Left lung (tissue), 10 donors: ENCODE data around the gene RAD9A. TPM values are rescaled to one million over a fixed set of nuclear protein-coding genes. Genes with fewer than 3 reads are reported as not detected.

ENCODE experiments used
- ATAC-seq: fragments of 200-7000 bp; cut with Tn5 transposase; one replicate; pipeline ENCODE4 v1.9.1; 2020; ENCODE audit warnings: moderate library complexity
- DNase-seq, 4 donors: peaks; one replicate each; pipeline ENCODE4 v3.0.0-alpha.2; 2013 to 2020
- H3K27ac ChIP-seq, 2 donors: fragments of 200-600 bp; sonication (generic) in 1 of 2; one replicate each; pipeline versions ENCODE4 v1.5.0 to v1.8.0; 2020 to 2021
- H3K27me3 ChIP-seq, 2 donors: fragments of 200-600 bp; sonication (generic) in 1 of 2; one replicate each; pipeline versions ENCODE4 v1.5.0 to v1.8.0; 2020 to 2021
- H3K36me3 ChIP-seq, 2 donors: fragments of 200-600 bp; sonication (generic) in 1 of 2; one replicate each; pipeline versions ENCODE4 v1.5.0 to v1.8.0; 2020 to 2021
- H3K4me1 ChIP-seq, 2 donors: fragments of 200-600 bp; one replicate each; pipeline ENCODE4 v1.8.0; 2021
- H3K4me3 ChIP-seq, 2 donors: fragments of 200-600 bp; sonication (generic) in 1 of 2; one replicate each; pipeline versions ENCODE4 v1.5.0 to v1.8.0; 2020 to 2021; ENCODE audit warnings: mild to moderate bottlenecking in 1 of 2
- H3K9me3 ChIP-seq, 2 donors: fragments of 200-600 bp; sonication (generic) in 1 of 2; one replicate each; pipeline versions ENCODE4 v1.5.0 to v1.8.0; 2020 to 2021
- intact Hi-C, 2 donors: fragments of 100-400 bp; cut with DNase I; formaldehyde crosslinking; loops; one replicate each; pipeline versions ENCODE4 v1.11.2 to v1.14.2; 2022
- polyA plus RNA-seq, 6 donors: library from polyadenylated mRNA; unstranded; fragments of 120-200 nt; gene quantifications; one replicate each; pipeline ENCODE4 v1.2.1, GENCODE V29; 2013; ENCODE audit not compliant: insufficient read length in 6 of 6
- total RNA-seq, 2 donors: library from RNA; stranded (reverse); fragmentation: NEBNext Ultra II Directional; extraction: Animal tissue kit (Norgen Biotek cat#: 25700); gene quantifications; one replicate each; pipeline ENCODE4 v1.2.1, GENCODE V29; 2021
- TF ChIP-seq, protein P1 (sequence below), 2 donors: fragments of 200-600 bp; sonication (generic) in 1 of 2; IDR thresholded peaks; one replicate each; pipeline versions ENCODE4 v1.5.0 to v1.8.0; 2021; ENCODE audit warnings: antibody characterized with exemption in 2 of 2
- donor health status: DM: no; HTN: yes; CAD: no.
- donor health status: DM: no; HTN: no; CAD: no.

RAD9A gene
- total and polyA plus RNA-seq, 8 donors: 18.4 to 31.3 (median 23.7) TPM

GRCh38 chr11:67365736-67366444 lies 25.9 kb upstream of the RAD9A start:
- intact Hi-C loops: no loop called here
- Histone ChIP-seq H3K27me3 (no peaks in the 10 kb centered on the region), H3K4me1 (peaks cover 21 to 65% of the 10 kb centered on the region in 2 donors), H3K9me3 (no peaks in the 10 kb centered on the region), H3K36me3 (peaks cover 0 to 19% of the 10 kb centered on the region in 2 donors), H3K27ac (peak overlapping the region in 1 of 2 donors; percentile 9), H3K4me3 (no peak overlapping the region)
- ATAC-seq (no peak), DNase-seq (no peak)
- TF ChIP-seq, protein P1, sequence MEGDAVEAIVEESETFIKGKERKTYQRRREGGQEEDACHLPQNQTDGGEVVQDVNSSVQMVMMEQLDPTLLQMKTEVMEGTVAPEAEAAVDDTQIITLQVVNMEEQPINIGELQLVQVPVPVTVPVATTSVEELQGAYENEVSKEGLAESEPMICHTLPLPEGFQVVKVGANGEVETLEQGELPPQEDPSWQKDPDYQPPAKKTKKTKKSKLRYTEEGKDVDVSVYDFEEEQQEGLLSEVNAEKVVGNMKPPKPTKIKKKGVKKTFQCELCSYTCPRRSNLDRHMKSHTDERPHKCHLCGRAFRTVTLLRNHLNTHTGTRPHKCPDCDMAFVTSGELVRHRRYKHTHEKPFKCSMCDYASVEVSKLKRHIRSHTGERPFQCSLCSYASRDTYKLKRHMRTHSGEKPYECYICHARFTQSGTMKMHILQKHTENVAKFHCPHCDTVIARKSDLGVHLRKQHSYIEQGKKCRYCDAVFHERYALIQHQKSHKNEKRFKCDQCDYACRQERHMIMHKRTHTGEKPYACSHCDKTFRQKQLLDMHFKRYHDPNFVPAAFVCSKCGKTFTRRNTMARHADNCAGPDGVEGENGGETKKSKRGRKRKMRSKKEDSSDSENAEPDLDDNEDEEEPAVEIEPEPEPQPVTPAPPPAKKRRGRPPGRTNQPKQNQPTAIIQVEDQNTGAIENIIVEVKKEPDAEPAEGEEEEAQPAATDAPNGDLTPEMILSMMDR (IDR thresholded peaks at IDR 0.05): no peak

DNA sequence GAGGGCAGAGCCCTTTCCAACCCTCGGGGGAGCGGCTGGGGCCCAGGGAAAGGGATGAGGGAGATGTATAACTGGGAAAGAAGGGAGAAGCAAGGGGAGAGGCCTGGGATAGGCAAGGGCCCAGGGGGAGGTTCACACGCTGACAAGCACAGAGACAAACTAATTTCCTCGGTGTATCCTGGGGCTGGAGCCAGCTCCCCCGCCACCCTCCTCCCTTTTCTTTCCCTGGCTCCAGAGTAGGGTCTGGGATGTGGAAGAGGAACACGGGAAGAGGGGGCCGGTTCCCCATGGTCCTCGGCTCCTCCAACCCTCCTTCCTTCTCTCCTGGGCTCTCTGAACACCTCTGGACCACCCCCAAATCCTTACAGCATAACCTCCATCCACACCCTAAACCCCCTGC lies 25.2 kb upstream of the RAD9A start:
- intact Hi-C loops: no loop called here
- no peak overlapping the region for H3K4me3 ChIP-seq
- DNase-seq (peak in 1 of 4 donors; percentile 74), ATAC-seq (peak; percentile 12)
- peaks cover 0 to 19% of the 10 kb centered on the region in 2 donors for H3K36me3 ChIP-seq
- peaks cover 27 to 71% of the 10 kb centered on the region in 2 donors for H3K4me1 ChIP-seq
- no peaks in the 10 kb centered on the region for H3K9me3 ChIP-seq
- TF ChIP-seq, protein P1 (IDR thresholded peaks at IDR 0.05): no peak
- peak overlapping the region; percentile 9 to 33 for H3K27ac ChIP-seq
- H3K27me3 ChIP-seq: no peaks in the 10 kb centered on the region

- H3K36me3 ChIP-seq: peaks cover 0 to 19% of the 10 kb centered on the region in 2 donors
- ATAC-seq (no peak), DNase-seq (peak in 1 of 4 donors; percentile 67)
- TF ChIP-seq, protein P1 (IDR thresholded peaks at IDR 0.05): no peak
- no peaks in the 10 kb centered on the region for H3K27me3 ChIP-seq
- H3K27ac ChIP-seq: peak overlapping the region; percentile 9 to 33
- intact Hi-C loops: no loop called here
- H3K4me3 ChIP-seq: no peak overlapping the region
- peaks cover 34 to 78% of the 10 kb centered on the region in 2 donors for H3K4me1 ChIP-seq
- no peaks in the 10 kb centered on the region for H3K9me3 ChIP-seq
These were observed 24.6 kb upstream of the RAD9A start for GRCh38 chr11:67366961-67367760.

DNA sequence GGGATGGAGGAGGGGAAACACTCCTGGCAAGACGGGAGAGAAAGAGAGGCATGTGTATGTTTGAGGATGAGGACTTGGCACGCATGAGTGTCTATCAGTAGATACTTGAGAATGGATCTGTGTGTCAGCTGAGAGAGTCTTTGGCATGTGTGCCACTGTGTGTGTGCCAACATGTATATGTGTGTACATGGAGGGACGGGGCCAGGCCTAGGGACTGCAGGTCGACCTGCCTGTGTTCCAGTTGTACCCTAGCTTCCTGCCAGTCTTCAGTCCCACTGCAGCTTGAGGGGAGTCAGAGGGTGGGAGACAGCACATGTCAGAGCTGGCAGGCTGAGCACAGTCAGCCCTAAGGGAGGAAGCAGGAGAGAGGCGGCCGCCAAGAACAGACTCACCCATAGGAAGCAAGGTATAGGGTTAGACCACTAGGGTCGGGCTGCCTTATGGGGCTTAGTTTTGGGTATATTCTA lies 24.0 kb upstream of the RAD9A start:
- TF ChIP-seq, protein P1 (IDR thresholded peaks at IDR 0.05): no peak
- Histone ChIP-seq H3K27ac (no peak overlapping the region), H3K4me3 (no peak overlapping the region), H3K4me1 (peaks cover 34 to 81% of the 10 kb centered on the region in 2 donors), H3K9me3 (no peaks in the 10 kb centered on the region), H3K36me3 (peaks cover 0 to 19% of the 10 kb centered on the region in 2 donors), H3K27me3 (no peaks in the 10 kb centered on the region)
- ATAC-seq (no peak), DNase-seq (no peak)
- intact Hi-C loops: no loop called here

DNA sequence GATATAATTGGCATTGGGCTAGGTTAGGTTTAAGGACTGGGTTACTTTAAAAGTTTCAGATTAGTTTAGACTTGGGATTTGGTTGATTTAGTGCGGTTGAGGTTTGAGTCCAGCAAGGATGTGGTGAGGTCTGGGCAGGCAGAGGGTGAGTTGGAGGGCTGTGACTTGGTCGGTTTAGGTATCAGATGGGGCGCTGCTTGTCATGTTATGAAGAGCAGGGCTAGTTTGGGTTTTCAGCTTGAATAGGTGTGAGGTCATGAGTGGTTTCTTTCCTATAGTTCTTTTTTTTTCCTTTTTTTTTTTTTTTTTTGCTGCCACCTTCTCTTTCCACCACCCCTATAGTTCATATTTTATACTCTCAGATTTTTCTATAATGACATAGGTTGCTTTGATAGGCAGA lies 23.2 kb upstream of the RAD9A start:
- TF ChIP-seq, protein P1 (IDR thresholded peaks at IDR 0.05): no peak
- no peak for DNase-seq
- no peak for ATAC-seq
- no peak overlapping the region for H3K4me3 ChIP-seq
- intact Hi-C loops: no loop called here
- H3K27ac ChIP-seq: no peak overlapping the region
- H3K36me3 ChIP-seq: peaks cover 0 to 19% of the 10 kb centered on the region in 2 donors
- no peaks in the 10 kb centered on the region for H3K27me3 ChIP-seq
- peaks cover 34 to 82% of the 10 kb centered on the region in 2 donors for H3K4me1 ChIP-seq
- H3K9me3 ChIP-seq: no peaks in the 10 kb centered on the region
